GM12878 (cell line): ENCODE results near the gene TTC33. TPM values are rescaled to one million over a fixed set of nuclear protein-coding genes. Genes with fewer than 3 reads are reported as not detected.

Experiments used
- NR2C1 ChIP-seq: fragments of 450-650 bp; IDR thresholded peaks from 2 replicates; pipeline ENCODE4 v1.6.1; 2017; ENCODE audit warnings: antibody characterized with exemption, mild to moderate bottlenecking, moderate library complexity
- TCF7 ChIP-seq: IDR thresholded peaks from 2 replicates; pipeline ENCODE4 v1.6.1; 2014; ENCODE audit warnings: antibody characterized with exemption, borderline replicate concordance
- polyA plus RNA-seq, 11 experiments: library from polyadenylated mRNA; depleted of rRNA in 4 of 11; unstranded in 6 of 11; stranded (reverse) in 5 of 11; fragments of >200 nt; fragmentation: Nextera tagmentation in 4 of 11; fragmentation: Illumina TruSeq in 1 of 11; extraction: Ambion mirVana in 4 of 11; extraction: Trizol in 1 of 11; gene quantifications; 1 replicate in 1 of 11; 2 replicates in 10 of 11; pipeline versions ENCODE4 v1.2.1 to v1.2.3, GENCODE V29; 2011 to 2016; ENCODE audit warnings: inconsistent platforms in 2 of 11, missing spikeins in 2 of 11, low read depth in 1 of 11
- small RNA-seq: library from RNA; depleted of rRNA; stranded (forward); fragments of <200 nt; gene quantifications from one replicate; pipeline ENCODE3, GENCODE V24; 2014
- total RNA-seq, 4 experiments: library from RNA; depleted of rRNA in 3 of 4; stranded (reverse); fragments of >200 nt in 3 of 4; fragmentation: Illumina TruSeq in 1 of 4; extraction: Trizol in 1 of 4; gene quantifications; 2 replicates each; pipeline versions ENCODE4 v1.2.1 to v1.2.3, GENCODE V29; 2013 to 2021
- TF ChIP-seq, protein P1 (sequence below): fragments of 450-650 bp; IDR thresholded peaks from 2 replicates; pipeline ENCODE4 v1.6.1; 2017; ENCODE audit warnings: mild to moderate bottlenecking, moderate library complexity

Gene TTC33
- total and polyA plus RNA-seq, 10 of the 15 experiments (the other 5 are each of a cell fraction or from before 2014, with no cell fraction given), result 7.9 to 22.3 (median 14.6) TPM

DNA sequence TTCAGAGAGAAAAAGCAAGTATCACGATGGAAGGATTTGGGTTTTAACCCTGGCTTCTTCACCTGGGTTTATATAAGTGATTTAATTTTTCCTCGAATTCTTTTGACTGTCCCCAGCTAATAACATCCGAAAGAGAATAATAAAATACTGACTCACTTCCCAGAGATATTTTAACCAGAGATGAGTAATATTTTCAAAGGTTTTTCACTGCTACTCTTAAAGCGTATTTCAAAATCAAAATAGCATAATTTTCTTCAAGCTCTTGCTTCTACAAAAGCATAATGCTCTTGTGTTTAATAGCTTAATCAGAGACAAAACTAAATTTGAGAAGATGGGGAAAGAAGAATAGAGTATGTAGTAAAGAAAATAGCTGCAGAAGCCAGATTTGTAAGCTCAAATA, 291.2 kb downstream of the TTC33 start (continued):
- TF ChIP-seq, protein P1, sequence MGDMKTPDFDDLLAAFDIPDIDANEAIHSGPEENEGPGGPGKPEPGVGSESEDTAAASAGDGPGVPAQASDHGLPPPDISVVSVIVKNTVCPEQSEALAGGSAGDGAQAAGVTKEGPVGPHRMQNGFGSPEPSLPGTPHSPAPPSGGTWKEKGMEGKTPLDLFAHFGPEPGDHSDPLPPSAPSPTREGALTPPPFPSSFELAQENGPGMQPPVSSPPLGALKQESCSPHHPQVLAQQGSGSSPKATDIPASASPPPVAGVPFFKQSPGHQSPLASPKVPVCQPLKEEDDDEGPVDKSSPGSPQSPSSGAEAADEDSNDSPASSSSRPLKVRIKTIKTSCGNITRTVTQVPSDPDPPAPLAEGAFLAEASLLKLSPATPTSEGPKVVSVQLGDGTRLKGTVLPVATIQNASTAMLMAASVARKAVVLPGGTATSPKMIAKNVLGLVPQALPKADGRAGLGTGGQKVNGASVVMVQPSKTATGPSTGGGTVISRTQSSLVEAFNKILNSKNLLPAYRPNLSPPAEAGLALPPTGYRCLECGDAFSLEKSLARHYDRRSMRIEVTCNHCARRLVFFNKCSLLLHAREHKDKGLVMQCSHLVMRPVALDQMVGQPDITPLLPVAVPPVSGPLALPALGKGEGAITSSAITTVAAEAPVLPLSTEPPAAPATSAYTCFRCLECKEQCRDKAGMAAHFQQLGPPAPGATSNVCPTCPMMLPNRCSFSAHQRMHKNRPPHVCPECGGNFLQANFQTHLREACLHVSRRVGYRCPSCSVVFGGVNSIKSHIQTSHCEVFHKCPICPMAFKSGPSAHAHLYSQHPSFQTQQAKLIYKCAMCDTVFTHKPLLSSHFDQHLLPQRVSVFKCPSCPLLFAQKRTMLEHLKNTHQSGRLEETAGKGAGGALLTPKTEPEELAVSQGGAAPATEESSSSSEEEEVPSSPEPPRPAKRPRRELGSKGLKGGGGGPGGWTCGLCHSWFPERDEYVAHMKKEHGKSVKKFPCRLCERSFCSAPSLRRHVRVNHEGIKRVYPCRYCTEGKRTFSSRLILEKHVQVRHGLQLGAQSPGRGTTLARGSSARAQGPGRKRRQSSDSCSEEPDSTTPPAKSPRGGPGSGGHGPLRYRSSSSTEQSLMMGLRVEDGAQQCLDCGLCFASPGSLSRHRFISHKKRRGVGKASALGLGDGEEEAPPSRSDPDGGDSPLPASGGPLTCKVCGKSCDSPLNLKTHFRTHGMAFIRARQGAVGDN, result no peak
- no peak for TF ChIP-seq TCF7
- TF ChIP-seq NR2C1, result no peak
- TF ChIP-seq, all 136 proteins: peak for 0

Small RNA genes within 50 kb of the gene (small RNA-seq; reads per million reads assigned to genes)
- gene RF00092 (not detected), gene RF00191 (not detected)

Other genes with a start within 250 kb of the TTC33 start
- gene PTGER4, start 76.0 kb downstream of the TTC33 start, total RNA-seq (2014; rRNA removed), result 1.9 and 2.6 TPM in 2 replicates
- gene PTGER4, start 76.0 kb downstream of the TTC33 start, total RNA-seq (2014; rRNA removed; fragmentation: Illumina TruSeq; extraction: Trizol), result 0.32 and 0.54 TPM in 2 replicates
- gene PTGER4, start 76.0 kb downstream of the TTC33 start, total RNA-seq (2021), result 1.8 and 1.9 TPM in 2 replicates
- 2.8 and 3.7 TPM in 2 replicates for gene PTGER4, start 76.0 kb downstream of the TTC33 start, polyA plus RNA-seq (2011; rRNA removed)
- 0.22 and 0.31 TPM in 2 replicates for gene PTGER4, start 76.0 kb downstream of the TTC33 start, polyA plus RNA-seq (2014; fragmentation: Illumina TruSeq; extraction: Trizol)
- gene PTGER4, start 76.0 kb downstream of the TTC33 start, polyA plus RNA-seq (2014; fragmentation: Nextera tagmentation; extraction: Ambion mirVana), result under 1 TPM; 0.15 to 0.18 TPM
- 0.63 and 1.8 TPM in 2 replicates for gene PTGER4, start 76.0 kb downstream of the TTC33 start, polyA plus RNA-seq (2014; rRNA removed)
- gene PTGER4, start 76.0 kb downstream of the TTC33 start, polyA plus RNA-seq (2016; fragmentation: Nextera tagmentation; extraction: Ambion mirVana), result 1 to 10 TPM in 1 of 2 experiments, under 1 TPM in 1; 0.60 to 2.3 TPM
- 28.2 and 40.6 TPM in 2 replicates for gene PRKAA1, start 42.4 kb upstream of the TTC33 start, total RNA-seq (2014; rRNA removed)
- 36.2 and 37.7 TPM in 2 replicates for gene PRKAA1, start 42.4 kb upstream of the TTC33 start, total RNA-seq (2014; rRNA removed; fragmentation: Illumina TruSeq; extraction: Trizol)
- 34.0 and 36.4 TPM in 2 replicates for gene PRKAA1, start 42.4 kb upstream of the TTC33 start, total RNA-seq (2021)
- gene PRKAA1, start 42.4 kb upstream of the TTC33 start, polyA plus RNA-seq (2011; rRNA removed), result 37.2 and 46.9 TPM in 2 replicates
- gene PRKAA1, start 42.4 kb upstream of the TTC33 start, polyA plus RNA-seq (2014; fragmentation: Illumina TruSeq; extraction: Trizol), result 55.5 and 67.5 TPM in 2 replicates
- gene PRKAA1, start 42.4 kb upstream of the TTC33 start, polyA plus RNA-seq (2014; fragmentation: Nextera tagmentation; extraction: Ambion mirVana), result 10 to 100 TPM; 13.6 to 13.8 TPM
- gene PRKAA1, start 42.4 kb upstream of the TTC33 start, polyA plus RNA-seq (2014; rRNA removed), result 31.0 and 36.2 TPM in 2 replicates
- 10 to 100 TPM; 23.6 to 25.4 TPM for gene PRKAA1, start 42.4 kb upstream of the TTC33 start, polyA plus RNA-seq (2016; fragmentation: Nextera tagmentation; extraction: Ambion mirVana)
- gene RPL37, start 79.3 kb upstream of the TTC33 start, total RNA-seq (2014; rRNA removed), result 3,247 and 3,409 TPM in 2 replicates
- 4,157 and 4,159 TPM in 2 replicates for gene RPL37, start 79.3 kb upstream of the TTC33 start, total RNA-seq (2014; rRNA removed; fragmentation: Illumina TruSeq; extraction: Trizol)
- gene RPL37, start 79.3 kb upstream of the TTC33 start, total RNA-seq (2021), result 2,179 and 2,342 TPM in 2 replicates
- 3,638 and 4,817 TPM in 2 replicates for gene RPL37, start 79.3 kb upstream of the TTC33 start, polyA plus RNA-seq (2011; rRNA removed)
- 3,012 and 4,033 TPM in 2 replicates for gene RPL37, start 79.3 kb upstream of the TTC33 start, polyA plus RNA-seq (2014; fragmentation: Illumina TruSeq; extraction: Trizol)
- 1,000 to 10,000 TPM; 2,699 to 2,779 TPM for gene RPL37, start 79.3 kb upstream of the TTC33 start, polyA plus RNA-seq (2014; fragmentation: Nextera tagmentation; extraction: Ambion mirVana)
- gene RPL37, start 79.3 kb upstream of the TTC33 start, polyA plus RNA-seq (2014; rRNA removed), result 6,216 and 6,624 TPM in 2 replicates
- gene RPL37, start 79.3 kb upstream of the TTC33 start, polyA plus RNA-seq (2016; fragmentation: Nextera tagmentation; extraction: Ambion mirVana), result 1,000 to 10,000 TPM; 1,697 to 1,785 TPM
- 0.56 and 0.65 TPM in 2 replicates for gene CARD6, start 85.4 kb upstream of the TTC33 start, total RNA-seq (2014; rRNA removed)
- gene CARD6, start 85.4 kb upstream of the TTC33 start, total RNA-seq (2014; rRNA removed; fragmentation: Illumina TruSeq; extraction: Trizol), result 0.63 and 0.64 TPM in 2 replicates
- 0.64 TPM in 2 replicates for gene CARD6, start 85.4 kb upstream of the TTC33 start, total RNA-seq (2021)
- 1.2 TPM in 2 replicates for gene CARD6, start 85.4 kb upstream of the TTC33 start, polyA plus RNA-seq (2011; rRNA removed)
- gene CARD6, start 85.4 kb upstream of the TTC33 start, polyA plus RNA-seq (2014; fragmentation: Illumina TruSeq; extraction: Trizol), result 0.65 and 1.3 TPM in 2 replicates
- gene CARD6, start 85.4 kb upstream of the TTC33 start, polyA plus RNA-seq (2014; fragmentation: Nextera tagmentation; extraction: Ambion mirVana), result under 1 TPM; 0.29 to 0.68 TPM
- 0.34 and 0.35 TPM in 2 replicates for gene CARD6, start 85.4 kb upstream of the TTC33 start, polyA plus RNA-seq (2014; rRNA removed)
- gene CARD6, start 85.4 kb upstream of the TTC33 start, polyA plus RNA-seq (2016; fragmentation: Nextera tagmentation; extraction: Ambion mirVana), result under 1 TPM; 0.43 to 0.60 TPM
- gene C7, start 153.5 kb upstream of the TTC33 start, total RNA-seq (2014; rRNA removed), result not detected in 2 replicates
- gene C7, start 153.5 kb upstream of the TTC33 start, total RNA-seq (2014; rRNA removed; fragmentation: Illumina TruSeq; extraction: Trizol), result not detected in 2 replicates
- 0.82 and 0.90 TPM in 2 replicates for gene C7, start 153.5 kb upstream of the TTC33 start, total RNA-seq (2021)
- not detected in 2 replicates for gene C7, start 153.5 kb upstream of the TTC33 start, polyA plus RNA-seq (2011; rRNA removed)
- gene C7, start 153.5 kb upstream of the TTC33 start, polyA plus RNA-seq (2014; fragmentation: Illumina TruSeq; extraction: Trizol), result not detected in 2 replicates
- gene C7, start 153.5 kb upstream of the TTC33 start, polyA plus RNA-seq (2014; fragmentation: Nextera tagmentation; extraction: Ambion mirVana), result not detected
- gene C7, start 153.5 kb upstream of the TTC33 start, polyA plus RNA-seq (2014; rRNA removed), result not detected in 2 replicates
- not detected for gene C7, start 153.5 kb upstream of the TTC33 start, polyA plus RNA-seq (2016; fragmentation: Nextera tagmentation; extraction: Ambion mirVana)